ENCODE measurements around the gene PHF12. TPM values are rescaled to one million over a fixed set of nuclear protein-coding genes. Genes with fewer than 3 reads are reported as not detected.

PHF12 gene
- total RNA-seq, 4 donors from 2014 or later: 27.8 to 44.5 (median 36.7) TPM

GRCh38 chr17:28949185-28950016, 1.9 kb downstream of the PHF12 start:
- H3K4me1 ChIP-seq: peaks cover 50 to 69% (median 60%) of the 10 kb centered on the region in 4 donors
- no peak for DNase-seq (ENCODE audit: extremely low spot score)
- no peaks in the 10 kb centered on the region for H3K27me3 ChIP-seq

GRCh38 chr17:28948873-28949184, 2.5 kb downstream of the PHF12 start:
- peak overlapping the region; percentile 93 to 99 (median 96) for H3K27ac ChIP-seq (replicated peaks in 1 of 4)
- peaks cover 56 to 74% (median 65%) of the 10 kb centered on the region in 4 donors for H3K4me1 ChIP-seq
- TF ChIP-seq CTCF (IDR thresholded peaks at IDR 0.05) (no peak), POLR2A (IDR thresholded peaks at IDR 0.05; ENCODE audit: low read depth) (no peak), POLR2AphosphoS5 (IDR thresholded peaks at IDR 0.05) (no peak), EP300 (IDR thresholded peaks at IDR 0.05) (no peak)
- H3K27me3 ChIP-seq: no peaks in the 10 kb centered on the region
- DNase-seq (ENCODE audit: extremely low spot score): no peak
- peak overlapping the region; percentile 82 to 98 (median 92) for H3K4me3 ChIP-seq
- 1% methylated on average over 15 of the region's 15 CpGs for WGBS
- intact Hi-C loops (cut with DNase I): loop anchor here (5.0 to 10.0 kb wide), 2 partner anchors 37 to 54 kb away; partner anchors contain the start of gene FLOT2
- peaks cover 0 to 6% (median 0%) of the 10 kb centered on the region in 4 donors for H3K36me3 ChIP-seq
- no peaks in the 10 kb centered on the region for H3K9me3 ChIP-seq

More at GRCh38 chr17:28949185-28950016, 1.9 kb downstream of the PHF12 start:
- intact Hi-C loops (cut with DNase I): loop anchor here (5.0 to 10.0 kb wide), 2 partner anchors 37 to 55 kb away; partner anchors contain the start of gene FLOT2
- H3K4me3 ChIP-seq: peak overlapping the region; percentile 82 to 98 (median 92)
- no peaks in the 10 kb centered on the region for H3K9me3 ChIP-seq
- peak overlapping the region; percentile 93 to 99 (median 96) for H3K27ac ChIP-seq (replicated peaks in 1 of 4)
- WGBS: under 1% methylated on average over 37 of the region's 61 CpGs
- peak in 1 of 2 donors; percentile 17 for TF ChIP-seq POLR2AphosphoS5 (IDR thresholded peaks at IDR 0.05)
- TF ChIP-seq CTCF (IDR thresholded peaks at IDR 0.05): no peak
- peaks cover 0 to 6% (median 0%) of the 10 kb centered on the region in 4 donors for H3K36me3 ChIP-seq

- peak overlapping the region; percentile 82 to 98 (median 92) for H3K4me3 ChIP-seq
- H3K9me3 ChIP-seq: no peaks in the 10 kb centered on the region
- intact Hi-C loops (cut with DNase I): loop anchor here (5.0 to 10.0 kb wide), 2 partner anchors 36 to 54 kb away; partner anchors contain the start of gene FLOT2
- H3K4me1 ChIP-seq: peaks cover 57 to 75% (median 63%) of the 10 kb centered on the region in 4 donors
- H3K27me3 ChIP-seq: no peaks in the 10 kb centered on the region
- H3K36me3 ChIP-seq: peaks cover 0 to 6% (median under 1%) of the 10 kb centered on the region in 4 donors
- H3K27ac ChIP-seq (replicated peaks in 1 of 4): peak overlapping the region; percentile 93 to 99 (median 96)
- 11% methylated on average over 4 of the region's 4 CpGs for WGBS
- DNase-seq (ENCODE audit: extremely low spot score): no peak
- TF ChIP-seq CTCF (IDR thresholded peaks at IDR 0.05) (no peak), EP300 (IDR thresholded peaks at IDR 0.05) (no peak), POLR2A (IDR thresholded peaks at IDR 0.05; ENCODE audit: low read depth) (no peak), POLR2AphosphoS5 (IDR thresholded peaks at IDR 0.05) (no peak)
These were observed 3.0 kb downstream of the PHF12 start for GRCh38 chr17:28948342-28948741.

- no peak for DNase-seq (ENCODE audit: extremely low spot score)
- H3K27me3 ChIP-seq: no peaks in the 10 kb centered on the region
- peak overlapping the region; percentile 93 to 99 (median 96) for H3K27ac ChIP-seq (replicated peaks in 1 of 4)
- intact Hi-C loops (cut with DNase I): loop anchor here (5.0 to 10.0 kb wide), 2 partner anchors 35 to 53 kb away; partner anchors contain the start of gene FLOT2
- H3K4me3 ChIP-seq: no peak overlapping the region
- peaks cover 52 to 73% (median 57%) of the 10 kb centered on the region in 4 donors for H3K4me1 ChIP-seq
- 37% methylated on average over 3 of the region's 3 CpGs for WGBS
- H3K36me3 ChIP-seq: peaks cover 0 to 6% (median 3%) of the 10 kb centered on the region in 4 donors
- TF ChIP-seq CTCF (IDR thresholded peaks at IDR 0.05): no peak
- TF ChIP-seq POLR2A (IDR thresholded peaks at IDR 0.05; ENCODE audit: low read depth): no peak
- TF ChIP-seq EP300 (IDR thresholded peaks at IDR 0.05): no peak
- no peak for TF ChIP-seq POLR2AphosphoS5 (IDR thresholded peaks at IDR 0.05)
- no peaks in the 10 kb centered on the region for H3K9me3 ChIP-seq
These were observed 3.7 kb downstream of the PHF12 start for GRCh38 chr17:28947639-28948038.
